ENCODE data around the gene INSYN2A.

Gene INSYN2A

DNA sequence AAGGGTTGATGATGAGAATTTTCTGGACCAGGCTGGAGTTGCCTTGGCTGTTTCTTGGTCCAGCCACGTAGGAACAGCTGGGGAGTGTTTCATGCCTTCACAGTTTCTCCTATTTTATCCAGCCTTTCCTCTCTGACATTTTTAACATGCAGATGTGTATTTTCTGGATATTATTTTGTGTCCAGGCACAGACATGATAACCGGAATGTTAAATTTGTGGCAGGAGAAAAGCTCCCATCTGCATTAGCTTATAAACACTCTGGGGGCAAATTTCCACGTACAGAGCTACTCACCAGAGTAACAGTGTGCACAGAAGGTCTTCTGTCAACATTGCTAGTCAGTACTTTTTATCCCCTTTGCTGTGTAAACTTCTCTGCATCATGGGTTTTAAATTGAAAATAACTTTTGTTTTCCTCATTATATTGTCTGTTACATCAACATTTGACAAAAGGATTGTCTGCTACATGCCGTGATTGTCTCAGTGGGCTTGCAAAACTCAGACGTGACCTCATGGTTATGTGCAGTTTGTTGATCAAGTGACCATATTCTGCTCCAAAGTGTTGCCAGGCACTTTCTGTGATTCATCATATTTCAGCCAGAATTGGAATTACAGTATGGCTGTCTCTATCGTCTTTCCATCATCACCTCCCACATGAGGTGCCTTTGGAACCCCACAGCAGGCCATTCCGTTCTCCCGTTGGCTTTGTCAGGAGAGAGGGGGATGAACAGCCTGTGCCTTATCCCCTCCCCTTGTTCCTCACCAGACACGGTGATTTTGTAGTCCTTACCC is 41.4 kb downstream of the INSYN2A start:
- no peak for DNase-seq (ENCODE audit: low spot score)

DNA sequence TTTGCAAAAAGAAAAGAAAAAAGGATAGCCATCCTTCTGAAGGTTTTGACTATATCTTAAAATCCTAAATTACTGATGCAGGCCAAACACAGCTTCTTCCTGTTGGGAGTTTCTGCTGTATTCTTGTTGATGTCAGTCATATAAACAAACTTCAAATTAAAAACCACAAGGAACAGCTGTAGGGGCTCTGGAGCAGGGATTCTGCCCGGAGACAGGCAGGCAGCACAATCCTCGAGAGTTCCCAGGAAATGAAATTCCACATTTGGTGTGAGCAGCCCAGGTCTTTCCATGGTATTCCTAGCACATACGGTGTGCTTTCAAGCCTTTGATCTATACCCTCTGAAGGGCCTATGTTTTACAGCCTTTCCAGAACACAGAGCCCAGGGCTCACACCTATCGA is 43.2 kb downstream of the INSYN2A start:
- DNase-seq (ENCODE audit: low spot score): no peak

DNA sequence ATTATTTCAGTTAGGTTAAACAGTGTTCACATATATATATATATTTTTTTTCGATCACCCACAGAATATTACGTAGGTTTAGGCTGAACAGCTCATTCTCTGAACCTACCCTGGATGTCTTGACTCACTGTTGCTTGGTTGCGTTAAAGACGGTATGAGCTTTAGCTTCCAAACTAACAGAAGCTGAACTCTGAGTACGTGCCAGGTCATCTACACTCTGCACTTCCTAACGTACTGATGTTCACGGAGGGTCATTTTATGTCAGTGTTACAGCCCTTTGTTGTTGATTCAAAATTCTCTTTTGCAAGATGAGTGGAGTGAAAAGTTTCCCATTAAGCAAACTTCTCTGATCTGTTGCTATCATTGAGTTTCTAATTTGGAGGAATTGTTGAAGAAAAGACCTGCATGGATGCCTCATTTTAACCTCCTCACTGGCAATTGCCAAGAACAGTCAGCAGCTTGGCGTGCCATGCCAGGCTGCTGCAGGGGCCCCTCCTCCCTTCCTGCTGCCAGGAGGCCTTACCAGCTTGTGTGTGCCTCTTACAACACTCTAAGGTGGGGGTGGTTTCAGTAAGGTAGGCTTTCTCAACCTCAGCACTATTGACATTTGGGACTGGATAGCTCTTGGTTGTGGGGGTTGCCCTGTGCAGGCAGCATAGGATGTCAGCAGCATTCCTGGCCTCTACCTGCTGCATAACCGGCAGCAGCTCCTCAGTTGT is 44.3 kb downstream of the INSYN2A start:
- DNase-seq (ENCODE audit: low spot score): no peak

DNA sequence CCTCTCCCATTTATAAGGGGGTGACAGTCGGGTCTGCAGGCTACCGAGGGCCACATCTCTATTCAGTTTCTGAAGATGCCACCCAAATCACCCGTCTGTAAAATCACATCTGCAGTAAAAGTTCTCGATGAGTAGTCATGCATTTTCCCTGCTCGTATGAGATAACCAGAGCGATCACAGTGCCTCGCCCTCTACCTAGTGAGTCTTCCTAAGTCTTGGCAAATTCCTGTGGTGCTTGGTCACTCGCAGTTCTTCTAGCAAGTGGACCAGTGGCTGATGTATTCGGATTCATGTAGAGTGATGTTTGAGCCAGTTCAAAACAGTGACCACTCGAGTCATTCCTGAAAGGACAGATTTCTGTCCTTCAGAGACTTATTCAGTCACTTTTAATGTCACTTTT is 44.9 kb downstream of the INSYN2A start:
- no peak for DNase-seq (ENCODE audit: low spot score)

DNA sequence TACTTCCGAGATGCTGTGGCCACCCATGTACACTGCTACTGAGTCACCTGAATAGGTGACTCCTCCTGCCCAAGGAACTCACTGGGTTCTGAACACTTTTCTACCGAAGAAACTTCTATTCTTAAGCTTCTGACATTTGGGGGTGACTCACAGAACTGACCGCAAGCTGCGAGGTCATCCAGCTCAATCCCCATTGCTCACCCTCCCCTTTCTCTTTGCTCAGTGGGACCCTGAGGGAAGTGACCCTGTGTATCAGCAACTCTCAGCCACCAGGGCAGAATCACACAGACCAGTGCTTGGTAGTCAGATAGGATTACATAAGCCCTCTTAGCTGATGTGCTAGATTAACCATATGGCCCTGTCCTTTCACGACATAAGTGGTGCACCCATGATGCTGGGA is 46.3 kb downstream of the INSYN2A start:
- DNase-seq (ENCODE audit: low spot score): no peak

DNA sequence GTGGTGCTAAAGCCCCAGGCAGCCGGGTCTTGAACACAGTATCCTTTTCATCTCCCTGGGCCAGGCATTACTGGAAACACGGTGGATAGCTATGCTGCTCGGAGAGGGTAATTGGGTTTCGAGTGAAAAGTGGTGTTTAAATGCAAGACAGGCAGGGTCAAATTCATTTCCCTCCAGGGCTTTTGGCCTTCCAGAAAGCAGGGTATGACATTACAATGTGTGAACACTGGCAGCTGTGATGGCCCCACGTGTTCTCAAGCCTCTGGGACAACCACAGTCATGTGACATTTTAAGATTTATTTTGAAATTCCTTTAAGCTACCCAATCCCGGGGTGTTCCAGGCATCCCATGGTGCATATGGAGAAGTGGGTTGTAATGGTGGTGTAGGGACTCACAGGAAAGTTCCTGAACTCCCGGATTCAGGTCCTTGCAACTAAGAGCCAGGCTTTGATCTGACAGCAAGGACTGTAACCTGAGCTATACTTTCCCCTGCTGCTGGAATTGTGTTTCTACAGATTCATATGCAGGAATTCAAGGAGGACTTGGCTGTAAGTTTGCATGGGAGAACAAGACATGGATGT is 46.8 kb downstream of the INSYN2A start:
- DNase-seq (ENCODE audit: low spot score): no peak

DNA sequence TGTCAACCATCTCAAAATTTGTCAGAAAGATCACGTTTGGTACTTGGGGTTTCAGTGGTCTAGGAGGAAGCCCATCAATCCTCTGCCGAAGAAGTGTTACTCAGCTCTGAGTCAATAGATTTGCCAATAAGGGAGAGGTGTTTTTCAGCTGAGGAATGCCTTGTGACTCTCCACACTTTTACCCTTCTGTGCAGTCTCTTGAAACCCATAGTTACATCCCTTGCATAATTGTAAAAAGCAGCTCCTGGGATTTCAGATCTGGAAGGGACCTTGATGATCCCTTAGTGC is 47.5 kb downstream of the INSYN2A start:
- no peak for DNase-seq (ENCODE audit: low spot score)

DNA sequence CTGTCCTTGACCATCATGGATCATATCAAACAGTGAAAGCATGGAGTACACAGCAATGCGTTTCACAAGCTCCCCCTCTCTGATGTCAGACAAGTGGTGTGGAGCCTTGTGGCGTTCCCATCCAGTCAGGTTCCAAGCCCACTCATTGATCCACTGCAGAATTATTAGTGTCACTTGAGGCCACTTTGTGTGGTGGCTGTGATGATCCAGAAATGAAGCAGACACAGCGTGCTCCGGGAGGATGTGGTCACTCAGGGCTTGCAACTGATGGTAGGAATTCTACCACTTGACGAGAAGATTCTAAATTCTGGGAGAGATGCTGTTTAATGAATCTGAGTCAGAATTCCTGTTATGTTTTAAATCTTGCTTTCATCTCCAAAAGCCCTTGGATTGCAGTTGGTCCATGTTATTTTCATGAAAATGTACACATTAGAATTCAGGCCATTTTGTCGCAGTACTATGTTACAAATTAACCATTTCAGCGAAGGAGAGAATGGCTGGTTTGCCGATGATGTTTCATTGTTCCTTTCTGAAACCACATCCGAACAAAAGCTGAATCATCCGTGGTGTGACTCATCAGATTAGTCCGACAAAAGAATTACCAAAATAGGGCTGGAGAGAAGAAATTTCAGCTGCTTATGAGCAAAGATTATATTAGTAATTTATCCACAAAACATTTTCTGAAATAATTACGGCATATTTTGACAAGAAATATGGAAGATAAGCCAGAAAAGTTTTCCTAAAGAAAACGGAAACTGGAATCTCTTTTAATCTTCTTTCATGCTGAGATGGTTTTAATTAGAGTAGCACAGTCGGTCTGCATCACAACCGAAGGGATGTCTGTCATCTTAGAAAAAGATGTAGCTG is 48.1 kb downstream of the INSYN2A start:
- no peak for DNase-seq (ENCODE audit: low spot score)

DNA sequence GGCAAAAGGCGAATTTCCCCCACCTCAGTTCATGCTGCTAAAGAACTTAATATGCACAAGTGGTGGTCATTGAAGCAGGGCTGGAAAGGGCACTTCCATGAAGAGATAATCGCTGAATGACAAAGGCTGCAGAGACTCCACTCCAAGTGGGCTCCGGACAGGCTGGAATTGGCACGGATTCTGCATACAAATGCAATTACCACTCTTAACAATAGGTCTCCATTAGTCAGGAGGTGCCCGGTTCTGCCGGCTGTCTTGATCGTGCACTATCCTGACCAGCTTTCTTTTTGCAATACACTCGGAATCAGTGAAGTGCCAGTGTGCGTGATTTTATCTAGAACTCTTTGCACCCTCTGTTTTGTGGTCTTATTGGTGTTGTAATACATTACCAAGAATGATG is 49.7 kb downstream of the INSYN2A start:
- DNase-seq (ENCODE audit: low spot score): no peak
